HG02973 (cell line): ENCODE results near the gene CENPF.
A peak's percentile ranks its signal among the peaks of the same experiment; 100 is the strongest.
"Not testable (repeated sequence)": the region's sequence is repeated elsewhere in the genome, so short reads cannot be mapped to it uniquely, and the experiment has no call there.

Experiments
- ATAC-seq: cut with Tn5 transposase; IDR thresholded peaks from one replicate; pipeline ENCODE4 v1.9.1; 2021; ENCODE audit warnings: moderate library complexity; ENCODE audit not compliant: unreplicated experiment

CENPF gene

GRCh38 chr1:214582289-214582891, 20.6 kb upstream of the CENPF start:
- ATAC-seq: no peak

GRCh38 chr1:214583113-214583512, 19.9 kb upstream of the CENPF start:
- ATAC-seq: no peak

- ATAC-seq: no peak
These were observed 19.0 kb upstream of the CENPF start for GRCh38 chr1:214583824-214584554.

- ATAC-seq: peak; percentile 73
These were observed 17.9 kb upstream of the CENPF start for GRCh38 chr1:214584805-214585766.

DNA sequence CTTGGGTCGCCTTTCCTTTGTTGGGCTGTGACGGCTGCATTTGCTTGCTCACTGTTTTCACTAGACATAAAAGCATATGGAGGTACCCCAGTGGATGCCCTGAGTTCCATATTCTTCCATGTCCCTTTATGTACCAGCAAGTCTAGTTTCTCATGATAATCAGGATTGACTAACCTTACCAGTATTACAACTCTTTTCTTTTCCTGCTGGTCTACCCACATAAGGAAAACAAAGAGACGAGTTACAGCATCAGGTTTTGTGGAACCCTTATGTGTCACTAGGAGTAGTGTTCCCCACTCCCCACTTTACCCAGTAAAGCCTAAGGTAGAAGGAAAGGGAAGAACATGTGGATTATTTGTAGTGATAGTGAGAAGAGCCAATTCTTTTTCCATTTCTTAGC, 16.4 kb upstream of the CENPF start:
- ATAC-seq: no peak

DNA sequence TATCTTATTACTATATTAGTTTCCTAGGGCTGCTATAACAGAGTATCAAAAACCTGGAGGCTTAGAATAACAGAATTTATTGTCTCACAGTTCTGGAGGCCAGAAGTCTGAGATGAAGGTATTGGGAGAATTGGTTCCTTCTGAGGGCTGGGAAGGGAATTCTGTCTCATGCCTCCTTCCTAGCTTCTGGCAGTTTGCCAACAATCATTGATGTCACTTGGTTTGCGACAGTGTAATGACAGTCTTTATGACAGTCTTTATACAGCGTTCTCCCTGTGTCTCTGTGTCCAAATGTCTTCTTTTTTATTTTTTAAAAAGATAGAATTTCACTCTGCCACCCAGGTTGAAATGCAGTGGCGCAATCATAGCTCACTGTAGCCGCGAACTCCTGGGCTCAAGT, 15.8 kb upstream of the CENPF start:
- ATAC-seq: no peak

GRCh38 chr1:214588963-214589597, 13.9 kb upstream of the CENPF start:
- ATAC-seq: no peak

DNA sequence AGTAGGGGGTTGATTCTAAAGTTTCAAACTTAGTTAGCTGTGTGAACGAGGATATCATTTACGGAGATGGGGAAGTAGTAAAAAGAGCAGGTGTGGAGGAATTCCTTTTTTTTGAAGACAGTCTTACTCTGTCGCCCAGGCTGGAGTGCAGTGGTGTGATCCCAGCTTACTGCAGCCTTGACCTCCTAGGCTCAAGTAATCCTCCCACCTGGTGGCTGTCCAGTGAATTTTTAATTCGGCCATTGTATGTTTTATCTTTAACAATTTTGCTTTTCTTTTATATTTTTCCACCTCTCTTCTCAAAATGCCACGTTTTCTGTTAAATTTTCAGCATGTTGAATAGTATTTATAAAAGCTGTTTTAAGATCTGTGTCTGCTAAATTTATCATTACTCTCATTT, 12.3 kb upstream of the CENPF start:
- no peak for ATAC-seq

GRCh38 chr1:214591918-214592317, 11.1 kb upstream of the CENPF start:
- not testable (repeated sequence) for ATAC-seq

DNA sequence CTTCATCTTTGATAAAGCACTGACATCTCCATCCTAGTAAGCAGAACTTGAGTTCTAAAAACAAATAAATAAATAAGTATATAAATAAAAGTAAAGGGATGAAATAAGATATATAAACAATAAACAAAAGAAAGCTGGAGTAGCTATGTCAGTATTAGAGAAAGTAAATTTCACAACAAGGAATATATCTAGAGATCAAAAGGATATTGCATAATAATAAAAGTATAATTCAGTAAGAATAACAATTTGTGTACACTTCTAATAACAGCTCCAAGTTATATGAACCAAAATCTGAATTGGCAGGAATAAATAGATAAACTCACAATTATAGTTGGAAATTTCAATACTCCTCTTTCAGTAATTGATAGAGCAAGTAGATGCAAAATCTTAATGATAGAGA, 9.8 kb upstream of the CENPF start:
- no peak for ATAC-seq

GRCh38 chr1:214603819-214604252, 841 bp downstream of the CENPF start:
- no peak for ATAC-seq

DNA sequence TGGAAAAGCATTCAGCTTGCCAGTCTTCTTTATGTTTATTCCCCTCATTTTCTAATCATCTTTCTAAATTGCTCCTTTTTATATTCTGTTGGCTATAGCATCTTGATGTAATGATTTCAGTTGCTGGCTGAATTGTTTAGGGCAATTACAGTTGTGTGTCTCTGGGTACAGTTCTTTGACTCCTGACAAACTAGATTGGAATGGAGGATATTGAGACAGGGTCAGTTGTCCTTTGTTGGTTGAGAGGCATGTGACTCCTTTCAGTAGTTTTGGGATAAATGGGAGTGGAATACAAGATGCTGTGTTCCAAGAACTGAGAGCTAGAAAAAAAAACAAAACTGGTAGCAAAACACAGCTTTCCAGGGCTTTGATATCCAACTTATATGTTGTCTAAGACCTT, 1.5 kb downstream of the CENPF start:
- ATAC-seq: no peak

GRCh38 chr1:214605484-214605883, 2.5 kb downstream of the CENPF start:
- ATAC-seq: not testable (repeated sequence)

DNA sequence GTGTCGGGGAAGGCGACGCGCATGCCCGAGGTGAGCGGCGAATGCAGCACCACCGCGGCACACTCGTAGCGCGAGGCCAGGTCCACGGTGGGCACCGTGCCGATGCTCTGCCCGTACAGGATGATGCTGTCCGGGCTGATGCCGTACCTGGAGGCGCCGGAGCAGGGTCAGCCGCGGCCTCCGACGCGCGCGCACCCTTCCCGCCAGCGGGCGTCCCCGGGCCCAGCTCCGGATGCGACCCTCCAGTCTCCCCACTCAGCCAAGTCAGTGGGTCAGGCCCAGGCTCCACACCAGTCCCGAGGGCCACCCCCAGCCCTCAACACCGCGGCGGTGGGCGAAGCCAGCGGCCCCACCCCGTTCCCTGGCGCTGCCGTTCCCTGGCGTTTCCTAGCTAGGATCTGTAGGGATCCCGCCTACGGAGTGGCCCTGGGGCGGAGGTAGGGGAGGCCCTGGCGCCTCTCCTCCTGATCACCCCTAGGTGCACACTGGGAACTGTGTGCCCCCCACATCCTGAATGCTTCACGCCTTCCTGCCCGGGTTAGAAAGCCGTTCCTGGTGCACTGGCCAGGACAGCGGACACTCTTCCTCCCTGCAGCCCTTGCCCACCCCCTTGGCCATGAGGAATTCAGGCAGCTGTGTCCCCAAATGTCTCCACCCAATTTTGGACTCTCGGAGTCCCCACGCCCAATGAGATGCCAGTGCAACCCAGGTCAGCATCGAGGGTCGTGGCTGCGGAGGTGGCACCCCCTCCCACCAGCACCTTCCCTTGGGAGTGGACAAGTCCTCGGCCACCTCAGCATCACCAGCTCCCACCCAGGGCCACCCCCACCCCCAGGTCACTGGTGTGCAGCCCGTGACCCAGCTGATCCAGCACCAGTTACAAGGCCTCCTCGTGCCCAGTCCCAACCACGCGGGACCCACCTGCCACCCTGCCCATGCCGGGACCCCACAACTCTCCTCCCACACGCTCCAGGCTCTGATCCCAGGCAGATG, 3.2 kb downstream of the CENPF start:
- ATAC-seq: not testable (repeated sequence)

GRCh38 chr1:214607492-214608215, 4.7 kb downstream of the CENPF start:
- ATAC-seq: not testable (repeated sequence)

DNA sequence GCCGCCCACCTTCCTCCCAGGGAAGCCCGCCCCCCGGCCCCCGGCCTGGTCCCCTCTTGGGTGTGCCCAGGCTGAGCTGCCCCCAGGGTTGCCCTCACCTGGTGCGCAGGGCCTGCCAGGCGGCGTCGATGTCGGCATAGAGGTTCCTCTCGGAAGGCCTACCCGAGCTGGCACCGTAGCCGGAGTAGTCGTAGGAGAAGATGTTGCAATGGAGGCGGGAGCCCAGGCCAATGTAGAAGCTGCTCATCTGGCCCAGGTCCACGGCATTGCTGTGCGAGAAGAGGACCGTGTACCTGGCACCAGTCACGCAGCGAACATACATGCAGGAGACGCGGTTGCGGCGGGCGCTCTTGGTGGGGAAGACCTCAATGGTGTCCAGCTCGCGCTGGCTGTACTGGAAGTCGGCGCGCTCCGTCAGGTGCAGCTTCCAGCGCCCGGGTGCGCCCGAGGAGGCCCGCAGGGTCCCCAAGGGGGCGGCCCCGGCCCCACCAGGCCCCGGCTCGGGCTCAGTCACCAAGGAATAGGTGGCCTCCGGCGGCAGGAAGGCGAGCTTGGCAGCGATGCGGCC, 5.3 kb downstream of the CENPF start:
- not testable (repeated sequence) for ATAC-seq

DNA sequence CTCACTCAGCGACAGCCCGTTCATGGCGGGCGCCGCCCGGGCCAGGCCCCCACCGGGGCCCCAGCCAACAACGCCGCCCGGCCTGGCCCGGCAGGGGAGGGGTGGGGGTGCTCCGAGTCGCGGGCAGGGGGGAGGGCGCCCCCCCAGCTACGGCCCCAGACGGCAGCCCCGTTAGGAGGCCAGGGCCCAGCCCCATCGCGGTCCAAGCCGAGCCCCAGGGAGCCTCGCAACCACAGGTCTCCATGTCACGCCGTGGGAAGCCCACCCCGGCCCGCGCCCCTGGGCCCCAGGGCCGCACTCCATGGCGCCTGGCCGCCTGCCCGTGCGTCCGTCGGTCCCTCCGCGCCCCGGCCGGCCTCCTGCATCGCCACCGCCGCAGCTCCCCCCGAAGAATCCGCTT, 5.8 kb downstream of the CENPF start:
- not testable (repeated sequence) for ATAC-seq

DNA sequence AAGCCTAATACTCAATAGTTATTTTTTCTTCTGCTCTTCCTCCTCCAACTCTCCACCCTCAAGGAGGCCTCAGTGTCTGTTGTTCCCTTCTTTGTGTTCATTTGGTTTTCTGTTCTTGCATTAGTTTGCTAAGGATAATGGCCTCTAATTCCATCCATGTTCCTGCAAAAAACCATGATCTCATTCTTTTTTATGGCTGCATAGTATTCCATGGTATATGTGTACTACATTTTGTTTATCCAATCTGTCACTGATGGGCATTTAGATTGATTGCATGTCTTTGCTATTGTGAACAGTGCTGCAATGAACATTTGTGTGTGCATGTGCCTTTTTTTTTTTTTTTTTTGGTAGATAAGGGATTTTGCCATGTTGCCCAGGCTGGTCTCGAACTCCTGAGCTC, 6.7 kb downstream of the CENPF start:
- ATAC-seq: no peak

DNA sequence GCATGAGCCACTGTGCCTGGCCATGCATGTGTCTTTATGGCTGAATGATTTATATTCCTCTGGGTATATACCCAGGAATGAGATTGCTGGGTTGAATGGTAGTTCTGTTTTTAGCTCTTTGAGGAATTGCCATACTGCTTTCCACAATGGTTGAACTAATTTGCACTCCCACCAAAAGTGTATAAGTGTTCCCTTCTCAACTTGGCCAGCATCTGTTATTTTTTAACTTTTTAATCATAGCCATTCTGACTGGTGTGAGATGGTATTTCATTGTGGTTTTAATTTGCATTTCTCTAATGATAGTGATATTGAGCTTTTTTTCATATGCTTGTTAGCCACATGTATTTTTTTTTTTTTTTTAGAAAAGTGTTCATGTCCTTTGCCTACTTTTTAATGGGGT, 7.1 kb downstream of the CENPF start:
- ATAC-seq: peak; percentile 55
